Activated CD4-positive, alpha-beta memory T cell treated with anti-CD3 and anti-CD28 coated beads for 36 hours (primary cell): ENCODE results near the gene TUBB8. TPM values are rescaled to one million over a fixed set of nuclear protein-coding genes. Genes with fewer than 3 reads are reported as not detected.

Experiments
- CTCF ChIA-PET: fragments of 350-600 bp; sonication (Branson Sonifier 250); formaldehyde crosslinking; loops from one replicate; lab custom pipeline; 2021; ENCODE audit warnings: antibody characterized with exemption, inconsistent platforms; lab: Charles Lee
- POLR2A ChIA-PET: fragments of 350-600 bp; sonication (Branson Sonifier 250); formaldehyde crosslinking; loops from one replicate; lab custom pipeline; 2021; ENCODE audit warnings: antibody characterized with exemption; lab: Charles Lee
- DNase-seq: peaks from one replicate; pipeline ENCODE4 v3.0.0-alpha.2; 2020
- H3K27ac Mint-ChIP-seq: one replicate; pipeline ENCODE4 v1.8.0; 2021; ENCODE audit warnings: mixed read lengths
- H3K27me3 Mint-ChIP-seq: one replicate; pipeline ENCODE4 v1.8.0; 2021; ENCODE audit warnings: mixed read lengths
- H3K36me3 Mint-ChIP-seq: one replicate; pipeline ENCODE4 v1.8.0; 2021; ENCODE audit warnings: mixed read lengths
- H3K4me1 Mint-ChIP-seq: one replicate; pipeline ENCODE4 v1.8.0; 2021; ENCODE audit warnings: low read depth, mixed read lengths
- H3K4me3 Mint-ChIP-seq: one replicate; pipeline ENCODE4 v1.8.0; 2021; ENCODE audit warnings: mild to moderate bottlenecking, mixed read lengths
- H3K9me3 Mint-ChIP-seq: one replicate; pipeline ENCODE4 v1.8.0; 2021; ENCODE audit warnings: mixed read lengths
- intact Hi-C: fragments of 100-400 bp; cut with micrococcal nuclease; formaldehyde crosslinking; loops from one replicate; pipeline ENCODE4 v1.15.1; 2023
- total RNA-seq, 2 experiments: library from RNA; stranded (reverse); gene quantifications; one replicate each; pipeline ENCODE4 v1.2.3, GENCODE V29; 2021

TUBB8 gene
- not detected for total RNA-seq

DNA sequence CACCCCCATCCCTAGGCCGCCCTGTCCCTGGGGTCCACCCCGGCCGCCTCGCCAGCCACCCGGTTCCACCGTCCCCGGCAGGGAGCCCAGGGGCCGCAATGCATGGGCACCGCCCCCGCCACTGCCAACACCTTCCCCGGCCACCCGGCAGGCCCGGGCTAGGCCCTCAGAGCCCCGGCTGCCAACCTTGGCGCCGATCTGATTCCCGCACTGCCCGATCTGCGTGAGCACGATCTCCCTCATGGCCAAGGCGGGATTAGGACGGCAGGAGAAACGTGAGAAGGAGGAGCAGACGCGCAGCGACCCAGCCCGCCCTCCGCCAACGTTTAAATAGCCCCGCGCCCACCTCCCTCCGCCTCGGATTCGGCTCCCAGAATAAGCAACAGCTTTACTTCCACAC, at the start of gene TUBB8:
TUBB8 (minus strand) TSS at position 301 of the 400 bp plus-strand sequence; CDS start at position 243, 58 bp downstream.
- DNase-seq, result no peak
- H3K9me3 Mint-ChIP-seq, result no peaks in the 10 kb centered on the region
- H3K36me3 Mint-ChIP-seq, result no peaks in the 10 kb centered on the region
- ChIA-PET CTCF (no interaction called here), POLR2A (no interaction called here)
- no peak within 1 kb of the TSS for H3K27ac Mint-ChIP-seq
- no peaks in the 10 kb centered on the region for H3K4me1 Mint-ChIP-seq
- H3K4me3 Mint-ChIP-seq, result no peak within 1 kb of the TSS
- intact Hi-C loops, result no loop called here
- H3K27me3 Mint-ChIP-seq, result peaks cover 11% of the 10 kb centered on the region

DNA sequence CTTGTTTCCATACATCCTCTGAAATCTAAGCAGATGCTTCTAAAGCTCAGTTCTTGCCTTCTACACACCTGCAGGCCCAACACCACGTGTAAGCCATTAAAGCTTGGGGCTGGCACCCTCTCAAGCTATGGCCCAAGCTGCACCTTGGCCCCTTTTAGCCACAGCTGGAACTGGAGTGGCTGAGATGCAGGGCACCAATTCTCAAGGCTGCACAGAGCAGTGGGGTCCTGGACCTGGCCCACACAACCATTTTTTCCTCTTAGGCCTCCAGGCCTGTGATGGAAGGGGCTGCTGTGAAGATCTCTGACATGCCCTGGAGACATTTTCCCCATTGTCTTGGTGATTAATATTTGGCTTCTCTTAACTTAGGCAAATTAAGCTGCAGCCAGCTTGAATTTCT, 47.4 kb upstream of the TUBB8 start:
- no peak overlapping the region for H3K4me3 Mint-ChIP-seq
- no peak overlapping the region for H3K27ac Mint-ChIP-seq
- intact Hi-C loops, result no loop called here
- peaks cover 4% of the 10 kb centered on the region for H3K27me3 Mint-ChIP-seq
- no peak for DNase-seq
- H3K36me3 Mint-ChIP-seq, result peaks cover 16% of the 10 kb centered on the region
- ChIA-PET CTCF (no interaction called here), POLR2A (no interaction called here)
- peaks cover 41% of the 10 kb centered on the region for H3K9me3 Mint-ChIP-seq
- H3K4me1 Mint-ChIP-seq, result no peaks in the 10 kb centered on the region

DNA sequence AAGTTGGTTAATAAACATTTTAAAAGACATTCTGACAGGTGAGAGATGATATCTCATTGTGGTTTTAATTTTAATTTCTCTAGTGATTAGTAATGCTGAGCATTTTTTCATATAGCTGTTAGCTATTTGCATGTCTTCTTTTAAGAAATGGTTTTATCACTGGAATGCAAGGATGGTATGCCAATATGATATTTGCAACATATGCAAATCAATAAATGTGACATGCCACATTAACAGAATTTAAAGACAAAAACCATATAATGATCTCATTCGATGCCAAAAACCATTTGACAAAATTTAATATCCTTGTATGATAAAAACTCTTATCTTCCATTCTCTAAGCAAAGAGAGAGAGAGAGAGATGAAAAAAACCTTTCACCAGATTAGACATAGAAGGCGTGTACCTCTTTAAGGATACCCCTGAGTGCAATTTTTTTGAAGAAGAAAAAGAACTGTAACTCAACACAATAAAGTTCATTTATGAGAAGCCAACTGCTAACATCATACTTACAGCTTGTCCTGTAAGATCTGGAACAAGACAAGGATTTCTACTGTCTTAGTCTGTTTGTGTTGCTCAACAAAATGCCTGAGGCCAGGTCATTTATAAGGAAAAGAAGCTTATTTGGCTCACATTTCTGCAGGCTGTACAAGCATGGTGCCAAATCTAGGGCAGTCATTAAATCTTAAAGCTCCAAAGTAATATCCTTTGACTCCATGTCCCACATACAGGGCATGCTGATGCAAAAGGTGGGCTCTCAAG, 46.4 kb upstream of the TUBB8 start:
- intact Hi-C loops, result no loop called here
- peaks cover 16% of the 10 kb centered on the region for H3K36me3 Mint-ChIP-seq
- H3K9me3 Mint-ChIP-seq, result peaks cover 41% of the 10 kb centered on the region
- no peak overlapping the region for H3K4me3 Mint-ChIP-seq
- H3K27ac Mint-ChIP-seq, result no peak overlapping the region
- ChIA-PET POLR2A (no interaction called here), CTCF (no interaction called here)
- H3K27me3 Mint-ChIP-seq, result peaks cover 4% of the 10 kb centered on the region
- H3K4me1 Mint-ChIP-seq, result no peaks in the 10 kb centered on the region
- DNase-seq, result no peak

DNA sequence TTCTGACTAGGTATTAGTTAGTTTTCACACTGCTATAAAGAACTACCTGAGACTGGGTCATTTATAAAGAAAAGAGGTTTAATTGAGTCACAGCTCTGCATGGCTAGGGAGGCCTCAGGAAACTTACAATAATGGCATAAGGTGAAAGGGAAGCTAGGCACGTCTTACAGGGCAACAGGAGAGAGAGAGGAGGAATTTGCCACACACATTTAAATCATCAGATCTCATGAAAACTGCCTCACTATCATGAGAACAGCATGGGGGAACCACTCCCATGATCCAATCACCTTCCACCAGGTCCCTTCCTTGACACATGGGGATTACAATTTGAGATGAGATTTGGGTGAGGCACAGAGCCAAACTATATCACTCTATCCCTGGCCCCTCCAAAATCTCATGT, 45.5 kb upstream of the TUBB8 start:
- H3K27me3 Mint-ChIP-seq, result peaks cover 4% of the 10 kb centered on the region
- peaks cover 16% of the 10 kb centered on the region for H3K36me3 Mint-ChIP-seq
- POLR2A ChIA-PET, result no interaction called here
- no peak overlapping the region for H3K27ac Mint-ChIP-seq
- CTCF ChIA-PET, result no interaction called here
- H3K9me3 Mint-ChIP-seq, result peaks cover 41% of the 10 kb centered on the region
- H3K4me3 Mint-ChIP-seq, result no peak overlapping the region
- H3K4me1 Mint-ChIP-seq, result no peaks in the 10 kb centered on the region
- DNase-seq, result no peak
- intact Hi-C loops, result no loop called here

DNA sequence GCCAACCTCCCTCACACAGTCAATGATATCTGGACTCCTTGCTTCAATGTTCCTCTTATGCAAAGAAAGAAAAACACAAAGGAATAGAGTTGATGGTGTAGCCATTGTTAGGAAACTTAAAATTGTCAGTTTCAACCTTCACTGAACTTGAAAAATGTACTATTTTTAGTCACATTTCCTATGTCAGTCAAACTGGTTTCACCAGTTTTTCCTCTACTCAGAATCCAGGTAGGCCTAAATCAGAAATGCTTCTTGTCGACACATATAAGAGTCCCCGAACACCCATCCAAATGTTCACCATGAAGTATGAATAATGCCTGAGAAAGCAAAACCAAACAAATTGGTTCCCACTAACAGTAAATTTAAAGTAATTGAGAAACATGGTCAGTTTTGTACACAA, 43.8 kb upstream of the TUBB8 start:
- peaks cover 36% of the 10 kb centered on the region for H3K9me3 Mint-ChIP-seq
- ChIA-PET CTCF (no interaction called here), POLR2A (no interaction called here)
- H3K27me3 Mint-ChIP-seq, result peaks cover 4% of the 10 kb centered on the region
- no peak overlapping the region for H3K4me3 Mint-ChIP-seq
- H3K27ac Mint-ChIP-seq, result no peak overlapping the region
- peaks cover 16% of the 10 kb centered on the region for H3K36me3 Mint-ChIP-seq
- DNase-seq, result no peak
- no peaks in the 10 kb centered on the region for H3K4me1 Mint-ChIP-seq
- intact Hi-C loops, result no loop called here

DNA sequence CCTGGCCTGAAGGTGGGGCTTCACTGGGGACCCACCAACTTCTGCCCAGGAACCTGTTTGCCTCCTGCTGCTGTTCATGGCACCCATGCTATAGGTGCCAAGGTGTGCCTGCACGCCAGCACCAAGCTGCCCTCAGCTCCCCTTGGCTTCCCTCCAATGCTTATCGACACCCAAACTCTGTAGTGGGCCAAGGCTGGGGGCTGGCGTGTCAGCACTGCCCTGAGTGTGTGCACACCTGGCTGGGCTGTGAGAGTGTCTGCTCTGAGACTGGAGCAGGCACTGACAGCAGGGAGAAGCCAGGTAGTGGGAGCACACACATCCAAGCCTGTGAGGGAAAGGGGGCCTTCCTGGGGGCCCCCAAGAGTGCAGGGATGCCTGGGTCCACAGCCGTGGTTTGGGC, 43.1 kb upstream of the TUBB8 start:
- intact Hi-C loops, result no loop called here
- peaks cover 4% of the 10 kb centered on the region for H3K27me3 Mint-ChIP-seq
- peaks cover 30% of the 10 kb centered on the region for H3K9me3 Mint-ChIP-seq
- ChIA-PET POLR2A (no interaction called here), CTCF (no interaction called here)
- peaks cover 13% of the 10 kb centered on the region for H3K36me3 Mint-ChIP-seq
- no peak overlapping the region for H3K27ac Mint-ChIP-seq
- no peak overlapping the region for H3K4me3 Mint-ChIP-seq
- no peak for DNase-seq
- H3K4me1 Mint-ChIP-seq, result no peaks in the 10 kb centered on the region

DNA sequence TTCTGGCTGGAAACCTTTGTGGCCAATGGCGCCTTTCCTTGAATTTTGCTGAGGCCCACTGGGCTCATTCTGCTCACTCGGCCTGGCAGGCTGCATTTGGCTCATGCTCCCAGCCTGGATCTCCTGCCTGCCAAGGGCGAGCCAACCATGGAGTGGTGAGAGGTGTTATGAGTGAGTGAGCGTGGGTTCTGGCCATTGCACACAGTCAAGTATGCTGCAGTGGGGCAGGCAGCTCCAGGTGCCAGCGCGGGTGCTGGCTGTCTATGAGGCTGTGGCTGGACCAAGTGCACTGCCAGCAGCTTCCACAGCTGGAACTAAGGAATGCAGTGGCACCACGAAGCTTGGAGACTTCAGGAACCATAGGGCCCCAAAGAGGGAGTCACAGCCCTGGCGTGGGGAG, 42.2 kb upstream of the TUBB8 start:
- ChIA-PET POLR2A (no interaction called here), CTCF (no interaction called here)
- Mint-ChIP-seq H3K9me3 (peaks cover 21% of the 10 kb centered on the region), H3K27me3 (peaks cover 4% of the 10 kb centered on the region), H3K4me1 (no peaks in the 10 kb centered on the region), H3K4me3 (no peak overlapping the region), H3K27ac (no peak overlapping the region), H3K36me3 (peaks cover 8% of the 10 kb centered on the region)
- intact Hi-C loops, result no loop called here
- DNase-seq, result no peak

DNA sequence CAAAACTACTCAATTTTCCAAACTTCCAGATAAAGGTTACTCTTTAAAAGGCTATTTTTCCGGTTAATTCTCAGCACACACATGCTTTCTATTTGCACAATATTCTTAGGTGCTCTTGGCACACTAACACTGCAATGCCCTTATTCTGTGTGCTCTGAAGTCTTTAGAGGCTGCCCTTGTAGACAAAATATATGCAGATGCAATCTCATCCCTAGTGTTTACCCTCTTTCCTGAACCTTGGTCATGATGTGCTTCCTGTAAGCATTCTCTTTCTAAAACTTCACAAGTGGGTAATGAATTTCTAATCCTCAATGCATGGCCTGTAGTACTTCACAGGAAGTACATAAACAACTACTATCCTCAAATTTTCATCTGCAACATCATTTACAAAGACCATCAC, 41.1 kb upstream of the TUBB8 start:
- Mint-ChIP-seq H3K27ac (no peak overlapping the region), H3K27me3 (peaks cover 9% of the 10 kb centered on the region), H3K36me3 (peaks cover 5% of the 10 kb centered on the region), H3K9me3 (peaks cover 11% of the 10 kb centered on the region), H3K4me3 (no peak overlapping the region), H3K4me1 (no peaks in the 10 kb centered on the region)
- ChIA-PET POLR2A (no interaction called here), CTCF (interaction anchor here (1.6 kb wide), 1 partner anchor 16 kb away, joined by 5 read pairs; no protein-coding TSS in a partner anchor)
- intact Hi-C loops, result no loop called here
- DNase-seq, result no peak

DNA sequence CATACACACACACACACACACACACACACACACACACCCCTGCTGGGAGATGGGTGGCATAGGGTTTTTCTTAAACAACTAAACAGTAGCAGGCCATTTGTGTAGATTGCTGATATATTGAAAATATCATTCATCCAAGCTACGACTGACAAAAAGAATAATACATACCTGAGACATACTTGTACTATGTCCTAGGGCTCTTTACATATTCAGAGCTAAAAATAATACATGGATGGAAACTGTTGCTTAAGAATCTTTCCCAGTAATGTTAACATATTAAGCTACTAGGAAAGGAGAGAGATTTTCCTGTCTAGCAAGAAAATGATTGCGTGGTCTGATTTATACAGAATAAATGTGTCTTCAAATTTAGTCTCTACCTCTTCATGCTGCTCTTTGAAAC, 40.2 kb upstream of the TUBB8 start:
- ChIA-PET CTCF (interaction anchor here (1.6 kb wide), 1 partner anchor 15 kb away, joined by 5 read pairs; no protein-coding TSS in a partner anchor), POLR2A (no interaction called here)
- H3K9me3 Mint-ChIP-seq, result peaks cover 3% of the 10 kb centered on the region
- H3K36me3 Mint-ChIP-seq, result no peaks in the 10 kb centered on the region
- no peak overlapping the region for H3K4me3 Mint-ChIP-seq
- no peak overlapping the region for H3K27ac Mint-ChIP-seq
- no peak for DNase-seq
- H3K4me1 Mint-ChIP-seq, result no peaks in the 10 kb centered on the region
- intact Hi-C loops, result no loop called here
- peaks cover 5% of the 10 kb centered on the region for H3K27me3 Mint-ChIP-seq

DNA sequence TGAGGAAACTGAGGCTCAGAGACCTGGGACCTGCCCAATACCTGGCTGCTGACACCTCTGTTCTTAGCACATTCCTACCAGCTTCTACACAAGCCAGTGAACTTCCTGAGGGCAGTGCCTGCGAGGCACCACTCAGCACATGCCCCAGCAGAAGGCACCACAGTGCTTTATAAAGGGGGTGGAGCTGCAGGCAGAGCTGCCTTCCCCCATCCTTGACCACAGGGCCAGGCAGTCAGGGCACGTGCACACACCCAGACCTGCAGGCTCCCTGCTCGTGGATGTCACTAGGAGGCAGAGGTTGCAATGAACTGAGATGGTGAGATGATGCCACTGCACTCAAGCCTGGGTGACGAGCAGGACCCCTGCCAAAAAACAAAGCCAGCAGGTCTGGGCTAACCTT, 39.2 kb upstream of the TUBB8 start:
- POLR2A ChIA-PET, result no interaction called here
- Mint-ChIP-seq H3K27me3 (peaks cover 6% of the 10 kb centered on the region), H3K4me3 (no peak overlapping the region), H3K36me3 (no peaks in the 10 kb centered on the region), H3K4me1 (no peaks in the 10 kb centered on the region), H3K27ac (no peak overlapping the region), H3K9me3 (no peaks in the 10 kb centered on the region)
- intact Hi-C loops, result no loop called here
- no peak for DNase-seq
- CTCF ChIA-PET, result no interaction called here

DNA sequence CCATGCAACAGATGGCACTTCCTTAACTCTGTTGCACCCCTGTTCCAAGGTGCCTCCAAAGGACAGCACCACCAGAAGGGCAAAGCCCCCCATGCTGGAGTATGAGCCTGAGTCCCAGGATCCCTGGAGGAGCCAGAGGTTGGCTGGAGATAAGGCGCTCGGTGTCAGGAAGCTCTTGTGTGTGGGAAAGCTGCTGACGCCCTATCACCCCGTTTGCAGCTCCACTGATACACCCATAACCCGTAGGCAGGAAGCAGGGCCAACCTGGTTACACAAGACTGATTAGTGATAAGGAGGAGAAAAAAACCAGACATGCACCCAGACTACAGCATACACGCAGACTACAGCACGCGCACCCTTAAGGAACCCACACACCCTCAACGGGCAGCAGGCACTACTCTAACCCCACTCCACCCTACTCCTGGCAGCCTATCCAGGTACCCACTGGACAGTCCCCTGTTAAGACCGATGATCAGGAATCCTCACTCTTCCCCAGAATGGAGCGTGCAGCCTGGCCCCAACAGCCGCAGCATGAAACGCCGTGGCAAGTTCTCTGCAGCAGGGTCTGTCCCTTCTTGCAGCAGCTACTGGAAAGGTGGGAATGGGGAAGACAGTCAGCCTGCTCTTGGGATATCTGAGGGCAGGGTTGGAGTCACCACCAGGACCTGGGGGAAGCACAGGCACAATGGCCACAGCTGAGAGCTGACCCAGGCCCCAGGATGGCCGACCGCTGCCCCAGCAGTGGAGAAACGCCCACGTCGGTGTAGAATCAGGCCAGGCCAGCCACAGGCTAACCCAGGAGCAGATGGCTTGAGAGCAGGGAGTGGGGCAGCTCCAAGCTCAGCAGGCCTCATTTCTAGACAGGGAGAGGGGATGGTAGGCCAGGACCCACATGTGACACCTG, 38.3 kb upstream of the TUBB8 start:
- Mint-ChIP-seq H3K9me3 (no peaks in the 10 kb centered on the region), H3K4me3 (no peak overlapping the region), H3K4me1 (no peaks in the 10 kb centered on the region), H3K27me3 (peaks cover 8% of the 10 kb centered on the region), H3K27ac (no peak overlapping the region), H3K36me3 (no peaks in the 10 kb centered on the region)
- ChIA-PET CTCF (no interaction called here), POLR2A (no interaction called here)
- intact Hi-C loops, result no loop called here
- DNase-seq, result no peak

DNA sequence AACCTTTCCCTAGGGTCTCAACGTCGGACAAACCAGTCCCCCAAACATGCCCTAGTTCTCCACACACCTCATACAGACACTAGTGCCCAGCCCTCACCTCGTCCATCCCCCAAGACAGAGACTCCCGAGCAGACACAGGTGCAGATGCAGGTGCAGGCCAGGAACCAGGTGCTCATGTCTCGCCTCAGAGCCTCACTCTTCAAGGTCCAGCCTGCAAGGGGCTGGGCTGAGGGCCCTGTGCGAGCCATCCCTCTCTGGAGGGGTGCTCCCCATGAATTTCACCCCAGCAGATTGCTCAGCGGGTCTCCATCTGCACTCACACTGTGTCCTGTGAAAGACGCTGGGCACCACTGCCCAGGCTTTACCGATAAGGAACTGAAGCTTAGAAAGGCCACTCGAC, 36.9 kb upstream of the TUBB8 start:
- H3K4me1 Mint-ChIP-seq, result no peaks in the 10 kb centered on the region
- peaks cover 8% of the 10 kb centered on the region for H3K27me3 Mint-ChIP-seq
- no peak overlapping the region for H3K27ac Mint-ChIP-seq
- no peaks in the 10 kb centered on the region for H3K9me3 Mint-ChIP-seq
- no peaks in the 10 kb centered on the region for H3K36me3 Mint-ChIP-seq
- DNase-seq, result no peak
- POLR2A ChIA-PET, result no interaction called here
- H3K4me3 Mint-ChIP-seq, result no peak overlapping the region
- CTCF ChIA-PET, result no interaction called here
- intact Hi-C loops, result no loop called here
